Measurements from ENCODE around the gene LLGL1.

Gene LLGL1

GRCh38 chr17:18185391-18185790 is 40.0 kb upstream of the LLGL1 start:
- Histone ChIP-seq H3K4me3 (ENCODE audit: low read depth, low read length) (peak overlapping the region; percentile 65), H3K27ac (no peak overlapping the region), H3K9me3 (ENCODE audit: severe bottlenecking) (no peaks in the 10 kb centered on the region), H3K27me3 (ENCODE audit: insufficient read depth, low read depth, severe bottlenecking) (no peaks in the 10 kb centered on the region), H3K36me3 (peaks cover 53% of the 10 kb centered on the region)
- TF ChIP-seq CTCF (IDR thresholded peaks at IDR 0.05; ENCODE audit: low read depth, low read length), result no peak
- DNase-seq, result no peak

GRCh38 chr17:18185832-18186626 is 39.4 kb upstream of the LLGL1 start:
- H3K4me3 ChIP-seq (ENCODE audit: low read depth, low read length), result peak overlapping the region; percentile 65
- no peaks in the 10 kb centered on the region for H3K27me3 ChIP-seq (ENCODE audit: insufficient read depth, low read depth, severe bottlenecking)
- no peak for TF ChIP-seq CTCF (IDR thresholded peaks at IDR 0.05; ENCODE audit: low read depth, low read length)
- H3K36me3 ChIP-seq, result peaks cover 60% of the 10 kb centered on the region
- H3K9me3 ChIP-seq (ENCODE audit: severe bottlenecking), result no peaks in the 10 kb centered on the region
- no peak overlapping the region for H3K27ac ChIP-seq
- no peak for DNase-seq

- H3K27me3 ChIP-seq (ENCODE audit: insufficient read depth, low read depth, severe bottlenecking), result no peaks in the 10 kb centered on the region
- TF ChIP-seq CTCF (IDR thresholded peaks at IDR 0.05; ENCODE audit: low read depth, low read length), result no peak
- no peak for DNase-seq
- peaks cover 65% of the 10 kb centered on the region for H3K36me3 ChIP-seq
- no peaks in the 10 kb centered on the region for H3K9me3 ChIP-seq (ENCODE audit: severe bottlenecking)
- no peak overlapping the region for H3K27ac ChIP-seq
- H3K4me3 ChIP-seq (ENCODE audit: low read depth, low read length), result no peak overlapping the region
Measured at GRCh38 chr17:18186627-18186982, 38.8 kb upstream of the LLGL1 start.

GRCh38 chr17:18187226-18187625 is 38.2 kb upstream of the LLGL1 start:
- TF ChIP-seq CTCF (IDR thresholded peaks at IDR 0.05; ENCODE audit: low read depth, low read length), result no peak
- Histone ChIP-seq H3K36me3 (peaks cover 68% of the 10 kb centered on the region), H3K27me3 (ENCODE audit: insufficient read depth, low read depth, severe bottlenecking) (no peaks in the 10 kb centered on the region), H3K4me3 (ENCODE audit: low read depth, low read length) (no peak overlapping the region), H3K9me3 (ENCODE audit: severe bottlenecking) (no peaks in the 10 kb centered on the region), H3K27ac (no peak overlapping the region)
- no peak for DNase-seq

- H3K36me3 ChIP-seq, result peaks cover 75% of the 10 kb centered on the region
- no peak overlapping the region for H3K27ac ChIP-seq
- no peak for DNase-seq
- H3K9me3 ChIP-seq (ENCODE audit: severe bottlenecking), result no peaks in the 10 kb centered on the region
- H3K27me3 ChIP-seq (ENCODE audit: insufficient read depth, low read depth, severe bottlenecking), result no peaks in the 10 kb centered on the region
- no peak overlapping the region for H3K4me3 ChIP-seq (ENCODE audit: low read depth, low read length)
- TF ChIP-seq CTCF (IDR thresholded peaks at IDR 0.05; ENCODE audit: low read depth, low read length), result no peak
Measured at GRCh38 chr17:18187821-18188761, 37.3 kb upstream of the LLGL1 start.
